IMR-90 (cell line): ENCODE data around the gene PON2.

Experiments
- BHLHE40 ChIP-seq: fragments of 150-350 bp; IDR thresholded peaks from 2 replicates; pipeline ENCODE4 v1.6.1; 2016; ENCODE audit warnings: mild to moderate bottlenecking, low read depth, low read length
- CEBPB ChIP-seq: IDR thresholded peaks from 2 replicates; pipeline ENCODE4 v1.6.1; 2012; ENCODE audit warnings: low read depth, low read length, improper control_type of control experiment
- CHD1 ChIP-seq: IDR thresholded peaks from 2 replicates; pipeline ENCODE4 v1.6.1; 2012; ENCODE audit warnings: low read depth, low read length, improper control_type of control experiment
- MAFK ChIP-seq: IDR thresholded peaks from 2 replicates; pipeline ENCODE4 v1.6.1; 2012; ENCODE audit warnings: low read depth, low read length, improper control_type of control experiment
- POLR2A ChIP-seq: IDR thresholded peaks from 2 replicates; pipeline ENCODE4 v1.6.1; 2012; ENCODE audit warnings: mild to moderate bottlenecking, low read depth, low read length
- RFX5 ChIP-seq: IDR thresholded peaks from 2 replicates; pipeline ENCODE4 v1.8.0; 2012; ENCODE audit warnings: low read depth, mild to moderate bottlenecking, low read length, moderate library complexity
- TF ChIP-seq, protein P1 (sequence below): conservative IDR thresholded peaks from 2 replicates; pipeline ENCODE4 v1.5.1; 2012; ENCODE audit warnings: mild to moderate bottlenecking, low read depth, low read length, improper control_type of control experiment

DNA sequence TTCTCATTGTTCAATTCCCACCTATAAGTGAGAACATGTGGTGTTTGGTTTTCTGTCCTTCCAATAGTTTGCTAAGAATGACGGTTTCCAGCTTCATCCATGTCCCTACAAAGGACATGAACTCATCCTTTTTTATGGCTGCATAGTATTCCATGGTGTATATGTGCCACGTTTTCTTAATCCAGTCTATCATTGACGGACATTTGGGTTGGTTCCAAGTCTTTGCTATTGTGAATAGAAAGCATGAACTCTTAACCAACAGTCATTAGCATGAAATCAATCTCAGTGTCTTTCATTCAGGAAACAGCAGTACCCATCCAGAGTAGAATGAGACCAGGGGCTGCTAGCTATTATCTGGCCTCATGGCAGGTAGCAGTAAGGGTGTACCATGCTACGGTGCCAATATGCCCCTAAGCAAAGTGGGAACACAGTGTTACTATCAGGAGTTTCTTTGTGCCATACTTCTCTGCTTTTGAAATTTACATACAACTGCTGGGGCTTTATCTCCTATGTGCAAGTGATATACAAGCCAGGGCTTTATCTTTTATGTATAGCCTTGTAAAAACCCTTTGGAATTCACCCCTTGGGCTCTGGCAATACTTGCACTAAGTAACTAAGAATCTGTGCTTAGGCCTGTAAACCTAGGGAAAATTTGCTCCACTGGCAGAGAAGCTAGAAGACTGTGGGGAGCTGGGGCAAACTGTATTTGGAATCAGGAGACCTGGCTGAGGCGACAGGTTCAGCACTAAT lies 5.4 kb downstream of the PON2 start:
- TF ChIP-seq BHLHE40, result no peak
- no peak for TF ChIP-seq CHD1
- TF ChIP-seq, protein P1, sequence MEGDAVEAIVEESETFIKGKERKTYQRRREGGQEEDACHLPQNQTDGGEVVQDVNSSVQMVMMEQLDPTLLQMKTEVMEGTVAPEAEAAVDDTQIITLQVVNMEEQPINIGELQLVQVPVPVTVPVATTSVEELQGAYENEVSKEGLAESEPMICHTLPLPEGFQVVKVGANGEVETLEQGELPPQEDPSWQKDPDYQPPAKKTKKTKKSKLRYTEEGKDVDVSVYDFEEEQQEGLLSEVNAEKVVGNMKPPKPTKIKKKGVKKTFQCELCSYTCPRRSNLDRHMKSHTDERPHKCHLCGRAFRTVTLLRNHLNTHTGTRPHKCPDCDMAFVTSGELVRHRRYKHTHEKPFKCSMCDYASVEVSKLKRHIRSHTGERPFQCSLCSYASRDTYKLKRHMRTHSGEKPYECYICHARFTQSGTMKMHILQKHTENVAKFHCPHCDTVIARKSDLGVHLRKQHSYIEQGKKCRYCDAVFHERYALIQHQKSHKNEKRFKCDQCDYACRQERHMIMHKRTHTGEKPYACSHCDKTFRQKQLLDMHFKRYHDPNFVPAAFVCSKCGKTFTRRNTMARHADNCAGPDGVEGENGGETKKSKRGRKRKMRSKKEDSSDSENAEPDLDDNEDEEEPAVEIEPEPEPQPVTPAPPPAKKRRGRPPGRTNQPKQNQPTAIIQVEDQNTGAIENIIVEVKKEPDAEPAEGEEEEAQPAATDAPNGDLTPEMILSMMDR, result no peak
- no peak for TF ChIP-seq POLR2A
- TF ChIP-seq MAFK, result no peak
- no peak for TF ChIP-seq RFX5
- no peak for TF ChIP-seq CEBPB
